Thymus (tissue), 11 donors: Measurements from ENCODE around the gene ZNF177. TPM values are rescaled to one million over a fixed set of nuclear protein-coding genes. Genes with fewer than 3 reads are reported as not detected.

ENCODE experiments used
- DNase-seq, 9 donors: peaks; one replicate each; pipeline ENCODE4 v3.0.0-alpha.2; 2013; ENCODE audit warnings: low spot score in 9 of 9, low read depth in 6 of 9, missing footprints in 1 of 9
- H3K27ac ChIP-seq, 2 donors: one replicate each; pipeline ENCODE4 v1.5.1; 2013; ENCODE audit warnings: control low read depth in 1 of 2, low read depth in 1 of 2, low read length in 1 of 2, mild to moderate bottlenecking in 1 of 2, moderate library complexity in 1 of 2
- H3K27me3 ChIP-seq, 2 donors: one replicate each; pipeline ENCODE4 v1.5.1; 2013; ENCODE audit warnings: low read length in 1 of 2; ENCODE audit not compliant: control insufficient read depth in 2 of 2, insufficient read depth in 1 of 2
- H3K36me3 ChIP-seq, 2 donors: one replicate each; pipeline ENCODE4 v1.5.1; 2013; ENCODE audit warnings: low read length in 1 of 2, mild to moderate bottlenecking in 1 of 2, moderate library complexity in 1 of 2; ENCODE audit not compliant: control insufficient read depth in 2 of 2, insufficient read depth in 2 of 2
- H3K4me1 ChIP-seq, 2 donors: one replicate each; pipeline ENCODE4 v1.5.1; 2013; ENCODE audit warnings: low read length in 2 of 2; ENCODE audit not compliant: control insufficient read depth in 2 of 2, insufficient read depth in 2 of 2
- H3K4me3 ChIP-seq, 2 donors: one replicate each; pipeline ENCODE4 v1.5.1; 2013; ENCODE audit warnings: low read length in 2 of 2, control low read depth in 1 of 2, mild to moderate bottlenecking in 1 of 2
- H3K9me3 ChIP-seq, 2 donors: one replicate each; pipeline ENCODE4 v1.5.1; 2013; ENCODE audit warnings: low read length in 1 of 2, mild to moderate bottlenecking in 1 of 2; ENCODE audit not compliant: control insufficient read depth in 2 of 2, insufficient read depth in 1 of 2
- WGBS: extraction: QIAGEN DNeasy Blood & Tissue Kit; methylation state at CpG from one replicate; pipeline ENCODE4 v1.1.7; 2013; 5-methylcytosine and 5-hydroxymethylcytosine counted together
- polyA plus RNA-seq: library from polyadenylated mRNA; stranded (reverse); fragments of 200-250 nt; gene quantifications from one replicate; pipeline ENCODE4 v1.2.3, GENCODE V29; 2013
- total RNA-seq: library from RNA; stranded (reverse); fragments of 120-200 nt; gene quantifications from one replicate; pipeline ENCODE4 v1.2.4, GENCODE V29; 2013
- donor health status: healthy.

The ZNF177 gene
- total and polyA plus RNA-seq, 2 donors: 2.9 to 13.8 TPM

- Histone ChIP-seq H3K9me3 (peaks cover 16 to 23% of the 10 kb centered on the region in 2 donors), H3K36me3 (no peaks in the 10 kb centered on the region), H3K27ac (no peak overlapping the region), H3K4me3 (peak overlapping the region; percentile 42 to 45), H3K27me3 (no peaks in the 10 kb centered on the region), H3K4me1 (no peaks in the 10 kb centered on the region)
- DNase-seq: peak in 6 of 9 donors; percentile 8 to 57 (median 31)
- WGBS: 10% methylated on average over 39 of the region's 39 CpGs
Observed at GRCh38 chr19:9406798-9407352, 44.1 kb downstream of the ZNF177 start.

DNA sequence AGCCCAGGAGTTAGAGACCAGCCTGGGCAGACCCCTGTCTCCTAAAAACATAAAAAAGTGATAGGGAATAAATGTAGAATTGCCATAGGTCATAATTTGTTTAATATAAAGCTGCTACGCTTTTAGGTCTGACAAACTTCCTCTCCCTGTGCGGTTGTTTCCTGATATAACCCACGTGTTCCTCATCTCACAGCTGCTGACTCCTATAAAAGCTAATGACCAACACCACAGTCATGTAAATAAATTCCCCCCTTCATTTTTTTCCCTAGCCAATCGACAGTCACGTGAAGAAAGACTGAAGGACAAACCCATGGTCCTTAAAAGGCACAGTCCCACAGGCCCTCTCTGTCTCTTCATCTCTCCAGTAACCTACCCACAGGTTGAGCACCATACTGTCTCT lies 45.0 kb downstream of the ZNF177 start:
- 67% methylated on average over 5 of the region's 5 CpGs for WGBS
- peaks cover 22 to 28% of the 10 kb centered on the region in 2 donors for H3K9me3 ChIP-seq
- peaks cover 5 to 6% of the 10 kb centered on the region in 2 donors for H3K36me3 ChIP-seq
- H3K27me3 ChIP-seq: no peaks in the 10 kb centered on the region
- no peak overlapping the region for H3K4me3 ChIP-seq
- H3K4me1 ChIP-seq: no peaks in the 10 kb centered on the region
- DNase-seq: no peak
- no peak overlapping the region for H3K27ac ChIP-seq

GRCh38 chr19:9413240-9413954 lies 50.6 kb downstream of the ZNF177 start:
- 99% methylated on average over 14 of the region's 14 CpGs for WGBS
- peaks cover 56 to 58% of the 10 kb centered on the region in 2 donors for H3K36me3 ChIP-seq
- DNase-seq: no peak
- no peak overlapping the region for H3K4me3 ChIP-seq
- H3K27ac ChIP-seq: no peak overlapping the region
- H3K9me3 ChIP-seq: peaks cover 30 to 47% of the 10 kb centered on the region in 2 donors
- no peaks in the 10 kb centered on the region for H3K4me1 ChIP-seq
- no peaks in the 10 kb centered on the region for H3K27me3 ChIP-seq

DNA sequence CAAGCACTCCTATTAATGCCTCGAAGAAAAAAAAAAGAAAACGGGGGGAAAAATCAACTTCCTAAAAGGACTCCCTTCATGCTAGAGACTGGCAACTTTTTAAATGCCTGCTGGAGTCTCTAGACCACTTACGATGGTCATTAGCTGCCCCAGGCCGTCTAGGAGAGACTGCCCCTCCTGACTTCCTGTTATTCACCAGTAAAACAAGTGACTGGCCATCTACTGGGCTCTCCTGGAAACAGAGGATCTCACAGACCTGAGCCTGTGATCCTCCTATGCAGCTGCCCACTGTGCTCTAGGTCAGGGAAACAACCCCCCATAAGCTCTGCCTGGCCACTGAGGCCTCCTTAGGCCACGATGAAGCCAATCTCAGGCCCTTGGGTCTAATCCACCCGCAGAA lies 65.1 kb downstream of the ZNF177 start:
- DNase-seq: no peak
- Histone ChIP-seq H3K9me3 (peaks cover 5 to 8% of the 10 kb centered on the region in 2 donors), H3K27me3 (no peaks in the 10 kb centered on the region), H3K4me3 (no peak overlapping the region), H3K36me3 (peaks cover 50 to 66% of the 10 kb centered on the region in 2 donors), H3K27ac (no peak overlapping the region), H3K4me1 (no peaks in the 10 kb centered on the region)
- 90% methylated on average over 6 of the region's 6 CpGs for WGBS

GRCh38 chr19:9430444-9430843 lies 67.6 kb downstream of the ZNF177 start:
- H3K27me3 ChIP-seq: no peaks in the 10 kb centered on the region
- H3K27ac ChIP-seq: no peak overlapping the region
- WGBS: 100% methylated on average over 1 of the region's 1 CpG
- H3K9me3 ChIP-seq: peaks cover 0 to 8% of the 10 kb centered on the region in 2 donors
- no peak for DNase-seq
- H3K36me3 ChIP-seq: peaks cover 36 to 49% of the 10 kb centered on the region in 2 donors
- peaks cover 2 to 3% of the 10 kb centered on the region in 2 donors for H3K4me1 ChIP-seq
- no peak overlapping the region for H3K4me3 ChIP-seq

- DNase-seq: peak in 5 of 9 donors; percentile 15 to 58 (median 28)
- Histone ChIP-seq H3K9me3 (peaks cover 0 to 5% of the 10 kb centered on the region in 2 donors), H3K4me3 (no peak overlapping the region), H3K36me3 (peaks cover 31 to 42% of the 10 kb centered on the region in 2 donors), H3K27me3 (no peaks in the 10 kb centered on the region), H3K27ac (no peak overlapping the region), H3K4me1 (peaks cover 8 to 10% of the 10 kb centered on the region in 2 donors)
- 97% methylated on average over 7 of the region's 7 CpGs for WGBS
Observed at GRCh38 chr19:9431475-9431874, 68.7 kb downstream of the ZNF177 start.

Other genes starting within 250 kb of the ZNF177 start
- not detected for gene OR7G1, start 247.2 kb upstream of the ZNF177 start, total RNA-seq
- not detected for gene OR7G1, start 247.2 kb upstream of the ZNF177 start, polyA plus RNA-seq
- gene OR7G3, start 236.1 kb upstream of the ZNF177 start, total RNA-seq: not detected
- not detected for gene OR7G3, start 236.1 kb upstream of the ZNF177 start, polyA plus RNA-seq
- 24.8 TPM for gene ZNF317, start 222.6 kb upstream of the ZNF177 start, total RNA-seq
- 44.2 TPM for gene ZNF317, start 222.6 kb upstream of the ZNF177 start, polyA plus RNA-seq
- under 0.01 TPM for gene OR7D2, start 184.0 kb upstream of the ZNF177 start, total RNA-seq
- 0.07 TPM for gene OR7D2, start 184.0 kb upstream of the ZNF177 start, polyA plus RNA-seq
- not detected for gene OR7D4, start 143.4 kb upstream of the ZNF177 start, total RNA-seq
- gene OR7D4, start 143.4 kb upstream of the ZNF177 start, polyA plus RNA-seq: 0.02 TPM
- gene OR7E24, start 112.1 kb upstream of the ZNF177 start, total RNA-seq: not detected
- gene OR7E24, start 112.1 kb upstream of the ZNF177 start, polyA plus RNA-seq: not detected
- 4.5 TPM for gene ZNF699, start 53.2 kb upstream of the ZNF177 start, total RNA-seq
- 1.8 TPM for gene ZNF699, start 53.2 kb upstream of the ZNF177 start, polyA plus RNA-seq
- gene ZNF559, start 38.8 kb upstream of the ZNF177 start, total RNA-seq: 27.7 TPM
- gene ZNF559, start 38.8 kb upstream of the ZNF177 start, polyA plus RNA-seq: 72.1 TPM
- 25.7 TPM for gene ZNF266, start 72.6 kb downstream of the ZNF177 start, total RNA-seq
- gene ZNF266, start 72.6 kb downstream of the ZNF177 start, polyA plus RNA-seq: 151 TPM
- 0.05 TPM for gene ZNF560, start 135.6 kb downstream of the ZNF177 start, total RNA-seq
- gene ZNF560, start 135.6 kb downstream of the ZNF177 start, polyA plus RNA-seq: 0.21 TPM
- 11.1 TPM for gene ZNF426, start 175.6 kb downstream of the ZNF177 start, total RNA-seq
- 5.0 TPM for gene ZNF426, start 175.6 kb downstream of the ZNF177 start, polyA plus RNA-seq
- 26.1 TPM for gene ZNF121, start 221.5 kb downstream of the ZNF177 start, total RNA-seq
- gene ZNF121, start 221.5 kb downstream of the ZNF177 start, polyA plus RNA-seq: 15.3 TPM